Peyer's patch (tissue), 4 donors: ENCODE results near the gene RNF220. TPM values are rescaled to one million over a fixed set of nuclear protein-coding genes. Genes with fewer than 3 reads are reported as not detected.
A peak's percentile ranks its signal among the peaks of the same experiment; 100 is the strongest.

Source experiments
- DNase-seq, 3 donors: peaks; one replicate each; pipeline ENCODE4 v3.0.0-alpha.2; 2017 to 2019
- H3K27ac ChIP-seq, 4 donors: fragments of 200-600 bp; sonication (generic); one replicate each; pipeline ENCODE4 v1.5.1; 2016 to 2019
- H3K27me3 ChIP-seq, 2 donors: fragments of 200-600 bp; sonication (generic); one replicate each; pipeline ENCODE4 v1.5.1; 2019
- H3K36me3 ChIP-seq, 3 donors: fragments of 200-600 bp; sonication (generic); one replicate each; pipeline ENCODE4 v1.5.1; 2016 to 2019
- H3K4me1 ChIP-seq, 4 donors: fragments of 200-600 bp; sonication (generic); one replicate each; pipeline ENCODE4 v1.5.1; 2016 to 2019
- H3K4me3 ChIP-seq, 4 donors: fragments of 200-600 bp; sonication (generic); 1 replicate in 3 of 4; 2 replicates in 1 of 4; pipeline ENCODE4 v1.5.1; 2016 to 2019; ENCODE audit warnings: mild to moderate bottlenecking in 1 of 4
- H3K9me3 ChIP-seq, 4 donors: fragments of 200-600 bp; sonication (generic); one replicate each; pipeline ENCODE4 v1.5.1; 2016 to 2019; ENCODE audit warnings: mild to moderate bottlenecking in 1 of 4
- POLR2A ChIP-seq, 2 donors: fragments of 450-650 bp; IDR thresholded peaks; one replicate each; pipeline ENCODE4 v1.5.1; 2017; ENCODE audit warnings: antibody characterized with exemption in 2 of 2, mild to moderate bottlenecking in 2 of 2, moderate library complexity in 2 of 2
- total RNA-seq, 4 donors: library from RNA; depleted of rRNA; stranded (reverse); fragments of >200 nt; gene quantifications; one replicate each; pipeline ENCODE4 v1.1.0, GENCODE V29; 2016
- TF ChIP-seq, protein P1 (sequence below), 6 experiments: fragments of 450-650 bp in 4 of 6; fragments of 200-600 bp in 2 of 6; sonication (generic) in 1 of 6; IDR thresholded peaks; one replicate each; pipeline ENCODE4 v1.5.1; 2017 to 2019; ENCODE audit warnings: antibody characterized with exemption in 6 of 6, mild to moderate bottlenecking in 3 of 6, moderate library complexity in 1 of 6

Gene RNF220
- total RNA-seq, 4 donors from 2014 or later, result 107 to 152 (median 114) TPM

DNA sequence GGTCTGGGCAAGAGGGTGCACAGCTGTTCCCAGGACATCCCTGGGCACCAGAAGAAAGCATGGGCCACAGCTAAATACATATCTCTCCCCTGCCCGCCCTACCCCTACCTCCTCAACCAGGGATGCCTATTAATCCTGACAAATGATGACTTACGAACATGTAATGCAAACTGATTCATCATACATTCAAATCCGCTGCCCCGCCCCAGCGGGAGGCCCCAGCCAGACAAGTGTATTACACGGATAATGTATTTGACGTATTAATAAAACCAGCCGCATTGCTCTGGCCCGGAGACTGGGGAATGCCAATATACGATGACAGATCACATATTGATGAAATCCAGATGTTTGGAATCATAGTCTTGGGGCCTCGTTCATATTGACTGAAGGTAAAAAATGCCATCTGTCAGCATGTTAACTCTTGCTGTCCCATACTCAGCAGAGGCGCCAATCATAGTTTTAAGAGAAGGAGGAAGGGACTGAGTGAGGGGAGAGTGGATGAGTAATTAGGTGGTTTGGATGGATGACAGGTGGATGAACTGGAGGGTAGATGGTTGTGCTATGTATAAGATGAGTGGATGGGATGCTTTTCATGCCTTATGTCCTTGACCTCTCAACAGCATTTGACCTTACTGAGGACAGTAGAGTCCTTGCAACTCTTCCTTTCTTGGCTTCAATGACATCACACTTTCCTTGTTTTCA, 201.0 kb downstream of the RNF220 start:
- Histone ChIP-seq H3K27me3 (no peaks in the 10 kb centered on the region), H3K36me3 (no peaks in the 10 kb centered on the region), H3K4me1 (no peaks in the 10 kb centered on the region), H3K27ac (no peak overlapping the region), H3K9me3 (no peaks in the 10 kb centered on the region), H3K4me3 (no peak overlapping the region)
- TF ChIP-seq, protein P1, sequence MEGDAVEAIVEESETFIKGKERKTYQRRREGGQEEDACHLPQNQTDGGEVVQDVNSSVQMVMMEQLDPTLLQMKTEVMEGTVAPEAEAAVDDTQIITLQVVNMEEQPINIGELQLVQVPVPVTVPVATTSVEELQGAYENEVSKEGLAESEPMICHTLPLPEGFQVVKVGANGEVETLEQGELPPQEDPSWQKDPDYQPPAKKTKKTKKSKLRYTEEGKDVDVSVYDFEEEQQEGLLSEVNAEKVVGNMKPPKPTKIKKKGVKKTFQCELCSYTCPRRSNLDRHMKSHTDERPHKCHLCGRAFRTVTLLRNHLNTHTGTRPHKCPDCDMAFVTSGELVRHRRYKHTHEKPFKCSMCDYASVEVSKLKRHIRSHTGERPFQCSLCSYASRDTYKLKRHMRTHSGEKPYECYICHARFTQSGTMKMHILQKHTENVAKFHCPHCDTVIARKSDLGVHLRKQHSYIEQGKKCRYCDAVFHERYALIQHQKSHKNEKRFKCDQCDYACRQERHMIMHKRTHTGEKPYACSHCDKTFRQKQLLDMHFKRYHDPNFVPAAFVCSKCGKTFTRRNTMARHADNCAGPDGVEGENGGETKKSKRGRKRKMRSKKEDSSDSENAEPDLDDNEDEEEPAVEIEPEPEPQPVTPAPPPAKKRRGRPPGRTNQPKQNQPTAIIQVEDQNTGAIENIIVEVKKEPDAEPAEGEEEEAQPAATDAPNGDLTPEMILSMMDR (IDR thresholded peaks at IDR 0.05), result no peak
- TF ChIP-seq POLR2A (IDR thresholded peaks at IDR 0.05), result no peak
- DNase-seq, result no peak

DNA sequence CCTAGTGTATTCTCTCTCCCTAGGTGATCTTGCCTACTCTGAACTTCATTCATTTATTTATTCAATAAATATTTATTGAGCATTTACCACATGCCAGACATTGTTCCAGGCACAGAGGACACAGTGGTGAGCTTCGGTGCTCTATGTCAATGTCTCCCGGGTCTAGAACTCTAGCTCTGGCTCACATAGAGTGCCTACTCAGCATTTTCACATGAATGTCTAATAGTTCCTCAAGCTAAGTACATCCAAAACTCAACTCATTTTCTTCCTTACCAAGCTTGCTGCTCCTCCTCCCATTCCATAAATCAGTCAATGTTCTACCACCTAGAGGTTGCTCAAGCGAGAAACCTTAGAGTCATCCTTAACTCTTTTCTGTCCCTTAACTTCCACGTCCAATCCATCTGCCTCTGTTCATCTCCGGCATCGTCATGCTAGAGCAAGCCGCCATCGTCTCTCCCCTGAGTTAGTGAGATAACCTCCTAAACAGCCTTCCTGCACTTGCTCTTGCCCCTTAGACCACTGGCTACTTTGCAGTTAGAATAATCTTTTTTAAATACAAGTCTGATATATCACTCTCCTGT, 201.7 kb downstream of the RNF220 start:
- no peaks in the 10 kb centered on the region for H3K27me3 ChIP-seq
- H3K4me1 ChIP-seq, result no peaks in the 10 kb centered on the region
- no peaks in the 10 kb centered on the region for H3K9me3 ChIP-seq
- no peaks in the 10 kb centered on the region for H3K36me3 ChIP-seq
- H3K27ac ChIP-seq, result no peak overlapping the region
- H3K4me3 ChIP-seq, result no peak overlapping the region
- no peak for DNase-seq
- TF ChIP-seq, protein P1 (IDR thresholded peaks at IDR 0.05), result no peak
- TF ChIP-seq POLR2A (IDR thresholded peaks at IDR 0.05), result no peak

DNA sequence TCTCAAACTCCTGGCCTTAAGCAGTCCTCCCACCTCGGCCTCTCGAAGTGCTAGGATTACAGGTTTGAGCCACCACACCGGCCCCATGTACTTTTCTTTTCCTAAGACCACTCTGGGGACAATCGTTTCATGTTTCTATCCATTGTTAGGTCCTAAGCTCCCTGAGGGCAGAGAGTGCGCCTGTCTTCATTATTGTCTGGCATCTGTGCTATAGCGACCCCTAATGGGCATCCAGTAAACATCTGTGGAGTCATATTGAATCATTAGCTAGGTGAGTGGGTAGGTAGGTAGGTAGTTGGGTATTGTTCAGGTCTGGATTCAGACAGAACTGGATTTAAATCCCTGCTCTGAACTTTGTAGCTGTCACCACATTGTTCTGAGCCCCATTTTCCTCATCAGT, 203.1 kb downstream of the RNF220 start:
- Histone ChIP-seq H3K36me3 (no peaks in the 10 kb centered on the region), H3K4me3 (no peak overlapping the region), H3K27ac (no peak overlapping the region), H3K9me3 (no peaks in the 10 kb centered on the region), H3K4me1 (no peaks in the 10 kb centered on the region), H3K27me3 (no peaks in the 10 kb centered on the region)
- TF ChIP-seq POLR2A (IDR thresholded peaks at IDR 0.05), result no peak
- TF ChIP-seq, protein P1 (IDR thresholded peaks at IDR 0.05), result peak in 1 of 6 experiments; percentile 12
- DNase-seq, result no peak

DNA sequence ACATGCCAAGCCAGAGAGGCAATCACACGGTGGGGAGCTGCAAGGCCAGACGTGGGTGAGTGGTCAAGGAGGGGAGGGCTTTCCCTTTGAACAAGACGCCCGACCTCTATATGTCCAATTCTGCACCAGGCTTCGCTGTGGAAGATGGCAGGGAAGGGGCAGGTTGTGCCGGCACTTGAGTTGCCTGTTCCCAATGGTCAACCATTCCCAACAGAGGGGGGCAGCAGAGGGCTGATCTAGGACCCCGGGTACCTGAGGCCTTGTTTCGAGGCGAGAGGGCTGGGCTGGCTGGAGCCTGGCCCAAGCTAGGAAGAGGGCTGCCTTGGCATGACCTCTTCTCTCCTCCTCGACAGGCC, 204.3 kb downstream of the RNF220 start:
- no peak for TF ChIP-seq POLR2A (IDR thresholded peaks at IDR 0.05)
- TF ChIP-seq, protein P1 (IDR thresholded peaks at IDR 0.05), result peak in 4 of 6 experiments; percentile 30 to 60 (median 53)
- H3K4me1 ChIP-seq, result no peaks in the 10 kb centered on the region
- no peak overlapping the region for H3K4me3 ChIP-seq
- H3K27me3 ChIP-seq, result no peaks in the 10 kb centered on the region
- H3K9me3 ChIP-seq, result no peaks in the 10 kb centered on the region
- DNase-seq, result peak; percentile 36 to 75 (median 68)
- H3K36me3 ChIP-seq, result no peaks in the 10 kb centered on the region
- no peak overlapping the region for H3K27ac ChIP-seq

DNA sequence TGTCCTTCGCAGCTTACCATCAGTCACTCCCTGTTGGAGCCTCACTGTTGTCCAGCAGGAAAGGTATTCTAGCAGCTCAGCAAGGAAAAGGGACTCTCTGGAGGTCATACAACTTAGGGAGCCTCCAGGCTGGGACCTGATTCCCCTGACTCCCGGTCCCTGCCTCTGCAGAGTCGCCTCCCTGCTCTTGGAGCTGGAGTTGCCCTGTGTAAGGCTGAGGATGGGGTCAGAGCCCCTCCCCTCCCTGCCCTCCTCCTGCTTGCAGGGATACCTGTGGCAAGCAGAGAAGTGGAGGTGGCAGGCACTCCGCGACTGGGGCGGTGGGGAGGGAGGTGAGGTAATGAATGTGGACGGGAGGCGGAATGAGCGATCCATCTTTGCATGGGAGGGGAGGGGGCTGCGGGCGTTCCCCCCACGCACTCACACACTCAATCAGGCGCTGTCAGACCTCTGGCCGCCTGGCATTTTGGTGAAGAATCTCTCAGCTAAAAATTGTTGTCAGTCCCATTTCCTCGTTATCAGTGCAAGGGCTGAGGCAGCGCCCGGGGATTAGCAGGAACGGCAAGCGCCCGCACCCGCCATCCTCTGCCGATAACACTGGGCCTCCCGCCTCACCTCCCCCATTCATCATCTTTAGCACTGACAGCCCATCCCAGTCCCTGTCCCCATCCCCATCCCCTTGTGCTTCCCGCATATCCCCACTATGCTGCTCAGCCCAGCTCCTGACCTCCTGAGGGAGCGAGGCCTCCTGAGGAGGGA, 204.9 kb downstream of the RNF220 start:
- no peaks in the 10 kb centered on the region for H3K27me3 ChIP-seq
- H3K4me3 ChIP-seq, result no peak overlapping the region
- DNase-seq, result no peak
- TF ChIP-seq POLR2A (IDR thresholded peaks at IDR 0.05), result no peak
- TF ChIP-seq, protein P1 (IDR thresholded peaks at IDR 0.05), result no peak
- H3K9me3 ChIP-seq, result no peaks in the 10 kb centered on the region
- H3K4me1 ChIP-seq, result no peaks in the 10 kb centered on the region
- no peaks in the 10 kb centered on the region for H3K36me3 ChIP-seq
- no peak overlapping the region for H3K27ac ChIP-seq
